Activated CD8-positive, alpha-beta T cell treated with anti-CD3 and anti-CD28 coated beads, Interleukin-2, amount 10 ng/mL, durations not matched to agents 7 days and 5 days (primary cell): ENCODE measurements around the gene PRSS35. TPM values are rescaled to one million over a fixed set of nuclear protein-coding genes. Genes with fewer than 3 reads are reported as not detected.
"Not testable (repeated sequence)": the region's sequence is repeated elsewhere in the genome, so short reads cannot be mapped to it uniquely, and the experiment has no call there.

Experiments
- ATAC-seq: fragments of 150-1000 bp; cut with Tn5 transposase; one replicate; pipeline ENCODE4 v1.10.0; 2021; ENCODE audit warnings: moderate library complexity
- CTCF ChIA-PET: fragments of 350-600 bp; sonication (Branson Sonifier 250); formaldehyde crosslinking; loops from one replicate; lab custom pipeline; 2021; ENCODE audit warnings: antibody characterized with exemption; lab: Charles Lee
- POLR2A ChIA-PET: fragments of 350-600 bp; sonication (Branson Sonifier 250); formaldehyde crosslinking; loops from one replicate; lab custom pipeline; 2021; ENCODE audit warnings: antibody characterized with exemption; lab: Charles Lee
- DNase-seq: peaks from one replicate; pipeline ENCODE4 v3.0.0-alpha.2; 2020
- H3K27ac Mint-ChIP-seq: one replicate; pipeline ENCODE4 v1.8.0; 2021; ENCODE audit warnings: mild to moderate bottlenecking, mixed read lengths
- H3K27me3 Mint-ChIP-seq: one replicate; pipeline ENCODE4 v1.8.0; 2021; ENCODE audit warnings: low read depth, mixed read lengths
- H3K36me3 Mint-ChIP-seq: one replicate; pipeline ENCODE4 v1.8.0; 2021; ENCODE audit warnings: low read depth, mixed read lengths
- H3K4me1 Mint-ChIP-seq: one replicate; pipeline ENCODE4 v1.8.0; 2021; ENCODE audit warnings: low read depth, mixed read lengths
- H3K4me3 Mint-ChIP-seq: one replicate; pipeline ENCODE4 v1.8.0; 2021; ENCODE audit warnings: mild to moderate bottlenecking, mixed read lengths
- H3K9me3 Mint-ChIP-seq: one replicate; pipeline ENCODE4 v1.8.0; 2022; ENCODE audit warnings: mixed read lengths; ENCODE audit not compliant: insufficient read depth
- total RNA-seq, 2 experiments: library from RNA; stranded (reverse); gene quantifications; one replicate each; pipeline ENCODE4 v1.2.3, GENCODE V29; 2021

The PRSS35 gene
- total RNA-seq, 2 experiments from 2014 or later, result not detected

GRCh38 chr6:83481938-83482337 lies 30.4 kb upstream of the PRSS35 start:
- H3K9me3 Mint-ChIP-seq, H3K4me1 Mint-ChIP-seq, POLR2A ChIA-PET, CTCF ChIA-PET, H3K27ac Mint-ChIP-seq, H3K4me3 Mint-ChIP-seq, H3K27me3 Mint-ChIP-seq, H3K36me3 Mint-ChIP-seq, ATAC-seq, DNase-seq: not testable (repeated sequence)

GRCh38 chr6:83488448-83488847 lies 23.9 kb upstream of the PRSS35 start:
- POLR2A ChIA-PET, result no interaction called here
- no peak for DNase-seq
- ATAC-seq, result no peak
- H3K4me1 Mint-ChIP-seq, result no peaks in the 10 kb centered on the region
- no peak overlapping the region for H3K4me3 Mint-ChIP-seq
- H3K36me3 Mint-ChIP-seq, result no peaks in the 10 kb centered on the region
- CTCF ChIA-PET, result no interaction called here
- no peaks in the 10 kb centered on the region for H3K9me3 Mint-ChIP-seq
- no peak overlapping the region for H3K27ac Mint-ChIP-seq
- no peaks in the 10 kb centered on the region for H3K27me3 Mint-ChIP-seq

- DNase-seq (no peak), ATAC-seq (no peak)
- Mint-ChIP-seq H3K4me1 (no peaks in the 10 kb centered on the region), H3K27me3 (no peaks in the 10 kb centered on the region), H3K27ac (no peak overlapping the region), H3K36me3 (no peaks in the 10 kb centered on the region), H3K9me3 (no peaks in the 10 kb centered on the region), H3K4me3 (no peak overlapping the region)
- CTCF ChIA-PET, result no interaction called here
- POLR2A ChIA-PET, result no interaction called here
Measured at GRCh38 chr6:83488861-83489260, 23.5 kb upstream of the PRSS35 start.

- DNase-seq (no peak), ATAC-seq (no peak)
- Mint-ChIP-seq H3K4me1 (no peaks in the 10 kb centered on the region), H3K36me3 (no peaks in the 10 kb centered on the region), H3K27ac (no peak overlapping the region), H3K4me3 (no peak overlapping the region), H3K9me3 (no peaks in the 10 kb centered on the region), H3K27me3 (no peaks in the 10 kb centered on the region)
- POLR2A ChIA-PET, result no interaction called here
- CTCF ChIA-PET, result no interaction called here
Measured at GRCh38 chr6:83490217-83490807, 22.0 kb upstream of the PRSS35 start.

- Mint-ChIP-seq H3K27me3 (no peaks in the 10 kb centered on the region), H3K27ac (no peak overlapping the region), H3K4me1 (no peaks in the 10 kb centered on the region), H3K36me3 (no peaks in the 10 kb centered on the region), H3K9me3 (no peaks in the 10 kb centered on the region), H3K4me3 (no peak overlapping the region)
- POLR2A ChIA-PET, result no interaction called here
- DNase-seq (no peak), ATAC-seq (no peak)
- CTCF ChIA-PET, result interaction anchor here (1.4 to 3.3 kb wide), 2 partner anchors 9 to 283 kb away, joined by 4 to 23 read pairs; partner anchors contain the start of gene PRSS35
Measured at GRCh38 chr6:83505356-83505755, 7.0 kb upstream of the PRSS35 start.

- peaks cover 6% of the 10 kb centered on the region for H3K4me1 Mint-ChIP-seq
- no peak for DNase-seq
- H3K27ac Mint-ChIP-seq, result no peak overlapping the region
- ChIA-PET CTCF (interaction anchor here (6.0 kb wide), 1 partner anchor 287 kb away, joined by 60 read pairs; no protein-coding TSS in a partner anchor), POLR2A (no interaction called here)
- H3K36me3 Mint-ChIP-seq, result no peaks in the 10 kb centered on the region
- H3K27me3 Mint-ChIP-seq, result peaks cover 27% of the 10 kb centered on the region
- H3K9me3 Mint-ChIP-seq, result no peaks in the 10 kb centered on the region
- ATAC-seq, result no peak
- no peak overlapping the region for H3K4me3 Mint-ChIP-seq
Measured at GRCh38 chr6:83509441-83509840, 2.9 kb upstream of the PRSS35 start.

- peaks cover 6% of the 10 kb centered on the region for H3K4me1 Mint-ChIP-seq
- no peak overlapping the region for H3K4me3 Mint-ChIP-seq
- no peaks in the 10 kb centered on the region for H3K9me3 Mint-ChIP-seq
- H3K27ac Mint-ChIP-seq, result no peak overlapping the region
- H3K36me3 Mint-ChIP-seq, result no peaks in the 10 kb centered on the region
- peaks cover 27% of the 10 kb centered on the region for H3K27me3 Mint-ChIP-seq
- ATAC-seq (no peak), DNase-seq (no peak)
- ChIA-PET CTCF (interaction anchor here (4.5 to 6.0 kb wide), 3 partner anchors 289 to 444 kb away, joined by 25 to 60 read pairs (median 58); partner anchors contain the start of genes DOP1A and UBE3D), POLR2A (no interaction called here)
Measured at GRCh38 chr6:83510791-83511190, 1.5 kb upstream of the PRSS35 start.

- POLR2A ChIA-PET, result no interaction called here
- Mint-ChIP-seq H3K27me3 (peaks cover 27% of the 10 kb centered on the region), H3K9me3 (no peaks in the 10 kb centered on the region), H3K4me1 (peaks cover 6% of the 10 kb centered on the region), H3K4me3 (no peak overlapping the region), H3K27ac (no peak overlapping the region), H3K36me3 (no peaks in the 10 kb centered on the region)
- no peak for ATAC-seq
- no peak for DNase-seq
- CTCF ChIA-PET, result interaction anchor here (4.5 to 6.0 kb wide), 3 partner anchors 289 to 445 kb away, joined by 25 to 60 read pairs (median 58); partner anchors contain the start of genes DOP1A and UBE3D
Measured at GRCh38 chr6:83511266-83511665, 1.1 kb upstream of the PRSS35 start.

GRCh38 chr6:83514466-83514865 lies 2.1 kb downstream of the PRSS35 start:
- H3K9me3 Mint-ChIP-seq, result no peaks in the 10 kb centered on the region
- H3K27me3 Mint-ChIP-seq, result peaks cover 27% of the 10 kb centered on the region
- no peak for DNase-seq

GRCh38 chr6:83514866-83515466 lies 2.6 kb downstream of the PRSS35 start:
- ChIA-PET POLR2A (no interaction called here), CTCF (interaction anchor here (0.8 to 6.0 kb wide), 10 partner anchors 10 to 449 kb away, joined by 3 to 60 read pairs (median 5); partner anchors contain the start of genes DOP1A and UBE3D)
- Mint-ChIP-seq H3K4me3 (no peak overlapping the region), H3K9me3 (no peaks in the 10 kb centered on the region), H3K36me3 (no peaks in the 10 kb centered on the region), H3K4me1 (peaks cover 6% of the 10 kb centered on the region), H3K27ac (no peak overlapping the region), H3K27me3 (peaks cover 27% of the 10 kb centered on the region)
- ATAC-seq, result no peak
- peak; percentile 46 for DNase-seq

More at GRCh38 chr6:83514466-83514865, 2.1 kb downstream of the PRSS35 start:
- Mint-ChIP-seq H3K36me3 (no peaks in the 10 kb centered on the region), H3K27ac (no peak overlapping the region), H3K4me1 (peaks cover 6% of the 10 kb centered on the region), H3K4me3 (no peak overlapping the region)
- ATAC-seq, result no peak
- POLR2A ChIA-PET, result no interaction called here
- CTCF ChIA-PET, result interaction anchor here (0.8 to 6.0 kb wide), 12 partner anchors 10 to 448 kb away, joined by 3 to 60 read pairs (median 4); partner anchors contain the start of genes DOP1A and UBE3D

- no peak overlapping the region for H3K27ac Mint-ChIP-seq
- ATAC-seq (no peak), DNase-seq (no peak)
- no peak overlapping the region for H3K4me3 Mint-ChIP-seq
- H3K4me1 Mint-ChIP-seq, result no peaks in the 10 kb centered on the region
- ChIA-PET POLR2A (no interaction called here), CTCF (no interaction called here)
- H3K9me3 Mint-ChIP-seq, result no peaks in the 10 kb centered on the region
- H3K27me3 Mint-ChIP-seq, result peaks cover 11% of the 10 kb centered on the region
- no peaks in the 10 kb centered on the region for H3K36me3 Mint-ChIP-seq
Measured at GRCh38 chr6:83517500-83517899, 5.2 kb downstream of the PRSS35 start.

- no peak for ATAC-seq
- Mint-ChIP-seq H3K9me3 (no peaks in the 10 kb centered on the region), H3K36me3 (no peaks in the 10 kb centered on the region), H3K4me1 (no peaks in the 10 kb centered on the region), H3K27ac (no peak overlapping the region), H3K4me3 (no peak overlapping the region), H3K27me3 (no peaks in the 10 kb centered on the region)
- ChIA-PET POLR2A (no interaction called here), CTCF (no interaction called here)
- DNase-seq, result no peak
Measured at GRCh38 chr6:83518816-83519480, 6.6 kb downstream of the PRSS35 start.
